ENCODE results near the gene MPZL3.

MPZL3 gene

GRCh38 chr11:118232659-118233058, 19.5 kb downstream of the MPZL3 start:
- no peak for DNase-seq (ENCODE audit: low read depth in 2 of 3, low spot score in 2 of 3)

DNA sequence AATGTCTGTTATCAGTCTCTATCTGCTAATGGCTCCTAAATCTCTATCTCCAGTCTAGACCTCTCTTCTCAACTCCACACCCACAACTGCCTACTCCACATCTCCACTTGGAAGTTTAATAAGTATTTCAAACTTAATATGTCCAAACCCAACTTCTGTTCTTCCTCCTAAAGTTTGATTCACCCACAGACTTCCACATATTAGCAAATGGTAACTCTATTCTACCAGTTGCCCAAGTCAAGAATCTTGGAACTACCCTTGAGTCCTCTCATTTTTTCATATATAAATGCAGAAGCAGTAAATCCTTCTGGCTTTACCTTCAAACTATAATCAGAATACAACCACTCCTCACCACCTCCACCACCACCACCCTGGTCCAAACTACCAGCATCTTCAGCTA, 20.7 kb downstream of the MPZL3 start:
- DNase-seq (ENCODE audit: low read depth in 2 of 3, low spot score in 2 of 3) = no peak

GRCh38 chr11:118230088-118230487, 22.1 kb downstream of the MPZL3 start:
- no peak for DNase-seq (ENCODE audit: low read depth in 2 of 3, low spot score in 2 of 3)

GRCh38 chr11:118229274-118229847, 22.8 kb downstream of the MPZL3 start:
- no peak for DNase-seq (ENCODE audit: low read depth in 2 of 3, low spot score in 2 of 3)

GRCh38 chr11:118227865-118228785, 24.0 kb downstream of the MPZL3 start:
- DNase-seq (ENCODE audit: low read depth in 2 of 3, low spot score in 2 of 3) = no peak

GRCh38 chr11:118226781-118227180, 25.4 kb downstream of the MPZL3 start:
- DNase-seq (ENCODE audit: low read depth in 2 of 3, low spot score in 2 of 3) = no peak

DNA sequence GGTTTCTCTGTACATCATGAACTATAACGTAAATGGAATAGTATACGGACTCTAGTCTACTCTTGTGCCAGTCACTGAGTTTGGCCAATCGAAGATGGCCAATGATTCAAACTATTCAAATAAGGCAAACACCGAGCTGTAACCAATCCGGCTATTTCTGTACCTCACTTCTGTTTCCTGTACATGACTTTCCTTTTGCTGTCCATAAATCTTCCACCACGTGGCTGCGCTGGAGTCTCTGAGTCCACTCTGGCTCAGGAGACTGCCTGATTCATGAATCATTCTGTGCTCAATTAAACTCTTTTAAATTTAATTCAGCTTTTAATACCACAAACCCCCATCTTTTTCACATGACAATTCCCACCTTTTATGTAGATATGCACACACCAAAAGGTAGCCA, 25.9 kb downstream of the MPZL3 start:
- no peak for DNase-seq (ENCODE audit: low read depth in 2 of 3, low spot score in 2 of 3)

DNA sequence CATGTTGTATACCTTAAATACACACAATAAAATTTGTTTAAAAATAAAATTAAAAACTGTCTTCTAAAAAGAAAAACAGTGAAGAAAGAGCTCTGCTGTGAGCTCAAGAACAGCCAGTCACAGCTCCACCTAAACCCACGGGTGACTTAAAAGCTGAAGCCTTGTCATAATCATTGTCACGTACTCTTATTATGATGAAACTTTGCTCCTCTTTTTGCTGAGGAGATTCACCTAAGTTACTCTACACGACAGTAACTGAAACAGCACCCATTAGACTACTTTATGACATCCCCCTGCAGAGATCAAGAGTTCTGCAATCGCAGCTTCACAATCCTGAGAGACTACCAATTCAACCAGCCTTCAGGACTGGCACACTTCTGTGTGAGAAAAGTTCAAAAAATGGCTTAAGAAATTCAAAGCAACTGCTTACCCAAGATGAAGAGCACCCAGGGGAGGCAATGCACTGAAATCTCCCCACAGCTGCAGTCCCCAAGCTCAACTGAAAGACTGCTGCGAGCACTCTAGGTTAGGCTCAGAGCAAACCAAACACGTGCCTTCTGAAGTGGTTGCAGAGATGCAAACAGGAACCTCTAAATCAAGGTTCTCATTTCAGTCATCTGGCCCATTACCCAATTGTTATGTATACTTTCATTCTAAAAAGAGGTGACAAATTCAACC, 27.5 kb downstream of the MPZL3 start, which contains the start of gene JAML:
JAML (minus strand) TSS at position 501 of the 678 bp plus-strand sequence. CDS start 10,145 bp downstream, outside the sequence.
- DNase-seq (ENCODE audit: low read depth in 2 of 3, low spot score in 2 of 3) = no peak

- DNase-seq (ENCODE audit: low read depth in 2 of 3, low spot score in 2 of 3) = no peak
Observed at GRCh38 chr11:118223992-118224391, 28.2 kb downstream of the MPZL3 start.

GRCh38 chr11:118223570-118223969, 28.6 kb downstream of the MPZL3 start:
- no peak for DNase-seq (ENCODE audit: low read depth in 2 of 3, low spot score in 2 of 3)

DNA sequence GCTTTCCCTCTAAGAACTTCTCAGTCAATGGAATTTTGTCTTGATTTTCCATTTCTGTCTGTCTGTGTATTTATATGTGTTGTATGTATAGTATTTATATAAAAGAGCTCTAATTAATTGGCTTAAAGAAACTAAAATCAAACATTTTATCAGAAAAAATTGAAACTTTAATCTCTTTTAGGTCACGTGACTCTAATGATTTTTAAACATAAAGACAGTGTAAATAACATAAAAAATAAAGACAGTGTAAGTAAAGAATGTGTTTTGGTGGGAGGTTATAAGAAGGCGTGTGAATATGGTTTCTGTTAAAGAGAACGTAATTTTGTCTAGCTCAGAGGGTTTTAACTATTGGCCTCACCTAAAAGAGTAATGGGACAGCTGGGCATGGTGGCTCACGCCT, 29.7 kb downstream of the MPZL3 start:
- DNase-seq (ENCODE audit: low read depth in 2 of 3, low spot score in 2 of 3) = no peak

DNA sequence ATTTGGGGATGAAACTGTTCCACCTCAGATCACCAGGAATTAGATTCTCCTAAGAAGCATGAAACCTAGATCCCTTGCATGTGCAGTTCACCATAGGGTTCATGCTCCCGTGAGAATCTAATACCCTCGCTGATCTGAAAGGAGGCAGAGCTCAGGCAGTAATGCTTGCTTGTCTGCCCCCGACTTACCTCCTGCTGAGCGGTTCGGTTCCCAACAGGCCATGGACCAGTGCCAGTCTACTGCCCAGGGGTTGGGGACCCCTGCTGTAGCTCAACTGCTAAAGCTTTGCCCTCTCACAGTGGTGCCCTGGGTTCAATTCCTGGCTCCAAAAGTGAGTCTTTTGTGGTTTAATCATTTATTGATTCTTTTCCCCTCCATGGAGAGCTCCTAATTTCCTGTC, 30.7 kb downstream of the MPZL3 start:
- DNase-seq (ENCODE audit: low read depth in 2 of 3, low spot score in 2 of 3) = no peak

DNA sequence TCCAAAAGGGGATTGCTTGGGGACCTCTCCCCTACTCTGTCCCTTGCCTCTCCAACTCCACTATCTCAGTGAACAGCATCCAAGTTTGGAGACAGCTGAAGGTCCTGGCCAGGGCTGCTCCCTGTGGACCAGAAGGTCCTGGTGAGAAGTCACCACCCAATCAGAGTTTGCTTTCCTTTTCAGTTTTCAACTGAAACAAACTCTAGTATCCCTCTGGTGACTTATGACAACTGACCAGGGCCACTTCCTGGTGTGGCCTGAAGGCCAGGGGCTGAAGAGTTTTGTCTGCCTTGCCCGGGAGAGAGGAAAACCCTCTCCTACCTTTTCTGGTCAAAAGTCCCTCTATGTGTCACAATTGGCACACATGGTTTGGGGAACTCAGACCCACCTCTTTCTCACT, 32.4 kb downstream of the MPZL3 start:
- no peak for DNase-seq (ENCODE audit: low read depth in 2 of 3, low spot score in 2 of 3)

- DNase-seq (ENCODE audit: low read depth in 2 of 3, low spot score in 2 of 3) = no peak
Observed at GRCh38 chr11:118219244-118219643, 32.9 kb downstream of the MPZL3 start.

DNA sequence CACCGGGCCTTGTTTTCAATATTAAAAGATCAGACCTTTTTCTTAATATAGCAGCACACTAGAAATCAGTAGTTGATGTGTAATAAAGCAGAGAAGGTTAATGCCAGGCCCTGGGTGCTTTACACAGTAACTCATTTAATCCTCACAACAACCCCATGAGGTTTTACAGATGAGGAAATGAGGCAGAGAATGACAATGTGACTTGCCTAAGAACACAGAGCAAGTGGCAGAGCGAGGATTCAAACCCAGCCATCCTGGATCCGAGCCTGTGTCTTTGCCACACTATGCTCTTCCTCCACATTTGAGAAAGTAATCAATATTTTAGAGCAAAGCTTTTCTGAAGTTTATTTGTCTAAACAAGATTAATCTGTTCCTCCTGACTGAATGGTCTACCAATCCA, 34.6 kb downstream of the MPZL3 start:
- DNase-seq (ENCODE audit: low read depth in 2 of 3, low spot score in 2 of 3) = no peak

DNA sequence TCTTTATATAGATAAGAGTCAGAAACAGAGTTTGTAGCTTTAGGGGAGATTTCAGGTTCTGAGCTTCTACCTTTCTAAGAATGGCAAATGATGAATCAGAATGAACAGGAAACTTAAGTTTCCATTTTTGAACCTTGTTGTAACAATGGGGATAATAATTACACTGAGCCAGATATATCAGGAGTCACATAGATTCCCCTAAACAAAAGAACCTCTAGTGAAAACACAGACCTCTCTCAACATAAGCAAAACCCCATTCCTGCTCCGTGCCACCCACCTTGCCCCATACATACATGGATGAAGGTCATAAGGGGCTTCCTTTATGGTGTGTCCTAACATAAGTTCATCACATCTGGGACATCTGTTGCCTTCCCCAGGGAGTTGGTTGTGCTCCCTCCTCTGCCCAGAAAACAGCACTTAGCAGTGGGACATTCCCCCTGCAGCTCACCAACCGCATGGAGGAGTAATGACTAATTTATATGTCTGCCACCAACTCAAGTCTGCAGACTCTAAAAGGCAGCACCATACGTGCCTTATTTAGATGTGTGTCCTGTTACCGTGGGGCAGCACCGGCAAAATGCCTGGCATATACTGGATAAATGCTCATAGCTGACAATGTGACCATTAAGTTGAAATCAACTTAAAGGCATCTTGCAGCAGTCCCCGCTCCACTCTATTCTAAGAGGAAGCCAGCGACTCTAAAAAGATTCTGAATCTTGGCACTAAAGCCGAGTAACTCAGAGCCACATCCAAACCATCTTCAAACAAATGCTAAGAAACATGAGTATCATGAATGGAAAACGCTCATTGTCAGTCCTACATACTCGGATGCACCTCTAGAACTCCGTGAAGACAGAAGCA, 35.3 kb downstream of the MPZL3 start:
- no peak for DNase-seq (ENCODE audit: low read depth in 2 of 3, low spot score in 2 of 3)

- DNase-seq (ENCODE audit: low read depth in 2 of 3, low spot score in 2 of 3) = no peak
Observed at GRCh38 chr11:118215765-118216164, 36.4 kb downstream of the MPZL3 start.

- DNase-seq (ENCODE audit: low read depth in 2 of 3, low spot score in 2 of 3) = no peak
Observed at GRCh38 chr11:118215262-118215661, 36.9 kb downstream of the MPZL3 start.

GRCh38 chr11:118214210-118214914, 37.8 kb downstream of the MPZL3 start:
- DNase-seq (ENCODE audit: low read depth in 2 of 3, low spot score in 2 of 3) = no peak

- DNase-seq (ENCODE audit: low read depth in 2 of 3, low spot score in 2 of 3) = no peak
Observed at GRCh38 chr11:118213781-118214180, 38.4 kb downstream of the MPZL3 start.

Data from activated CD8-positive, alpha-beta memory T cell treated with anti-CD3 and anti-CD28 coated beads for 48 hours (primary cell).